KMS-11 (cell line): ENCODE results near the gene STX8.

Experiments
- H2AFZ ChIP-seq: fragments of 200-600 bp; sonication (generic); 2 replicates; pipeline ENCODE4 v1.6.1; 2016; ENCODE audit warnings: antibody characterized with exemption, mixed run types, low read depth
- H3K27ac ChIP-seq: fragments of 200-600 bp; sonication (generic); 2 replicates; pipeline ENCODE4 v1.6.1; 2016; ENCODE audit warnings: mild to moderate bottlenecking, mixed run types
- H3K27me3 ChIP-seq: fragments of 200-600 bp; sonication (generic); 2 replicates; pipeline ENCODE4 v1.6.1; 2017; ENCODE audit warnings: mild to moderate bottlenecking, low read depth, mixed run types, moderate library complexity; ENCODE audit not compliant: insufficient read depth
- H3K36me3 ChIP-seq: fragments of 200-600 bp; sonication (generic); 2 replicates; pipeline ENCODE4 v1.6.1; 2017; ENCODE audit warnings: mild to moderate bottlenecking, mixed run types; ENCODE audit not compliant: insufficient read depth
- H3K4me1 ChIP-seq: fragments of 200-600 bp; sonication (generic); 2 replicates; pipeline ENCODE4 v1.6.1; 2016; ENCODE audit warnings: mild to moderate bottlenecking, low read depth, mixed run types; ENCODE audit not compliant: poor library complexity, severe bottlenecking
- H3K4me2 ChIP-seq: fragments of 200-600 bp; sonication (generic); 2 replicates; pipeline ENCODE4 v1.7.0; 2016; ENCODE audit warnings: mild to moderate bottlenecking, mixed run types
- H3K4me3 ChIP-seq: fragments of 200-600 bp; sonication (generic); IDR thresholded peaks from 2 replicates; pipeline ENCODE4 v1.6.1; 2017; ENCODE audit warnings: low read depth, low read length, mixed read lengths; ENCODE audit not compliant: insufficient read depth
- H3K79me2 ChIP-seq: fragments of 200-600 bp; sonication (generic); 2 replicates; pipeline ENCODE4 v1.6.1; 2016; ENCODE audit warnings: low read depth, mixed run types; ENCODE audit not compliant: insufficient read depth
- H3K9ac ChIP-seq: fragments of 200-600 bp; sonication (generic); 2 replicates; pipeline ENCODE4 v1.6.1; 2016; ENCODE audit warnings: mild to moderate bottlenecking, mixed run types
- H4K20me1 ChIP-seq: fragments of 200-600 bp; sonication (generic); 2 replicates; pipeline ENCODE4 v1.6.1; 2016; ENCODE audit warnings: mild to moderate bottlenecking, mixed run types; ENCODE audit not compliant: insufficient read depth
- TF ChIP-seq, protein P1 (sequence below): fragments of 200-600 bp; sonication (generic); conservative IDR thresholded peaks from 2 replicates; pipeline ENCODE4 v1.6.1; 2017; ENCODE audit warnings: low read depth, mild to moderate bottlenecking, antibody characterized with exemption, low read length, moderate library complexity, mixed read lengths

STX8 gene

DNA sequence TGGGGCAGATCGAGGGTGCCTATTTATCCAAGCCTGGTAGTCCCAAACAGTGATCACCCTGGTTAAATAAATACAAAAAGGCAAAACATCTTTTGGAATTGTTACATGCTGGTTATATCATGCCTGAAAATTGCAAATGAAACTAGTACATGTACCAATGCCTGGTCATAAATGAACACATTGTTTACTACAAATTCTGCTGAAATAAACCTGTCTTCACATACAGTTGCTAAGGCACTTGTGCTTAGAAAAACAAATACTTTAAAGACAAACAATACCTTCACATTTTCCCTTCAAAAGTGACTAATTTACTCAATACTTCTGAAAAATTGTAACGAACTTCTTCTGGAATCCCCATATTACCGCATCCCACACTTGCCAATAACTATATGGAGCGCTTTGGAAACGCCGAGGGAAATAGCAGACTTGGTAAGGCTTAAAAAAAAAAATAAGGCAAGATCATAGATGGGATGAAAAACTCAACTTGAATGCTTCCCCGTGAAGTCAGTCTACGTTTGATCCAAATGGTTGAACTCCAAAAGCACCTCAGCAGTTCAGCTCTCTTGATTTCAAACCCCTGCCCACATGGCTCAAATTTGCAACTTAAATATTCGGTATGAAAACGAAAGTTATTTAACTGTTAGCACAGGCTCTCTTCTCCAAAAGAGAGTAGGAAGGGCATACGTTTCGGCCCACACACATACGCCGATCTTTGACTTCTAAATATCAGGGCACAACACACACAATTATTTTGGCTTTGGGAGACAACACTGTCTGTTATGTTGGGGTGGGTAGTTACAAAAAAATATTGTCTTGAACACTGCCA lies 289.8 kb downstream of the STX8 start:
- H3K4me1 ChIP-seq = no peaks in the 10 kb centered on the region

DNA sequence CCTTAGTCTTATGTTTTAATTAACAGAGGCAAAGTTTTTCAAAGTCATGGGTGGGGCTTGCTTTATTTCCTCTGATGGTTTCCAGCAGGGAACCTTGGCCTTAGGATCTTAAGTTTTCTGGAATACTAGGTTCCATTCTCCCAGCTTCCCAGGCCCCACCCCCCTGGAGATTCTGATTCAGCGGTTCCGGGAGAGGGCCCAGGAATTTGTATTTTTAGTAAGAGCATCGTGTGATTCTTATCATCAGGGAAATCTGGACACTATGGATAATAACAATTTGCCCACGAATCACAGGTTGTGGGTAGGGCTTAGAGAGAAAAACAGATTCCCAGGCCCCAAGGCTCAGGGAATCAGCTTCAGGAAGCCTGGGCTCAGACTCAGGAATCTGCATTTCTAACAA lies 290.7 kb downstream of the STX8 start:
- TF ChIP-seq, protein P1, sequence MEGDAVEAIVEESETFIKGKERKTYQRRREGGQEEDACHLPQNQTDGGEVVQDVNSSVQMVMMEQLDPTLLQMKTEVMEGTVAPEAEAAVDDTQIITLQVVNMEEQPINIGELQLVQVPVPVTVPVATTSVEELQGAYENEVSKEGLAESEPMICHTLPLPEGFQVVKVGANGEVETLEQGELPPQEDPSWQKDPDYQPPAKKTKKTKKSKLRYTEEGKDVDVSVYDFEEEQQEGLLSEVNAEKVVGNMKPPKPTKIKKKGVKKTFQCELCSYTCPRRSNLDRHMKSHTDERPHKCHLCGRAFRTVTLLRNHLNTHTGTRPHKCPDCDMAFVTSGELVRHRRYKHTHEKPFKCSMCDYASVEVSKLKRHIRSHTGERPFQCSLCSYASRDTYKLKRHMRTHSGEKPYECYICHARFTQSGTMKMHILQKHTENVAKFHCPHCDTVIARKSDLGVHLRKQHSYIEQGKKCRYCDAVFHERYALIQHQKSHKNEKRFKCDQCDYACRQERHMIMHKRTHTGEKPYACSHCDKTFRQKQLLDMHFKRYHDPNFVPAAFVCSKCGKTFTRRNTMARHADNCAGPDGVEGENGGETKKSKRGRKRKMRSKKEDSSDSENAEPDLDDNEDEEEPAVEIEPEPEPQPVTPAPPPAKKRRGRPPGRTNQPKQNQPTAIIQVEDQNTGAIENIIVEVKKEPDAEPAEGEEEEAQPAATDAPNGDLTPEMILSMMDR = no peak
- H3K4me2 ChIP-seq = no peak overlapping the region
- no peaks in the 10 kb centered on the region for H3K4me1 ChIP-seq
- no peaks in the 10 kb centered on the region for H3K36me3 ChIP-seq
- no peaks in the 10 kb centered on the region for H4K20me1 ChIP-seq
- no peaks in the 10 kb centered on the region for H3K27me3 ChIP-seq
- H3K4me3 ChIP-seq = no peak overlapping the region
- no peak overlapping the region for H3K9ac ChIP-seq
- H3K27ac ChIP-seq = no peak overlapping the region
- no peak overlapping the region for H2AFZ ChIP-seq
- no peaks in the 10 kb centered on the region for H3K79me2 ChIP-seq

More for the DNA sequence above, 289.8 kb downstream of the STX8 start:
- no peak overlapping the region for H3K9ac ChIP-seq
- no peak overlapping the region for H3K4me3 ChIP-seq
- no peak overlapping the region for H3K4me2 ChIP-seq
- no peaks in the 10 kb centered on the region for H4K20me1 ChIP-seq
- H3K79me2 ChIP-seq = no peaks in the 10 kb centered on the region
- H2AFZ ChIP-seq = no peak overlapping the region
- no peak overlapping the region for H3K27ac ChIP-seq
- H3K27me3 ChIP-seq = no peaks in the 10 kb centered on the region
- TF ChIP-seq, protein P1 = no peak
- H3K36me3 ChIP-seq = no peaks in the 10 kb centered on the region

DNA sequence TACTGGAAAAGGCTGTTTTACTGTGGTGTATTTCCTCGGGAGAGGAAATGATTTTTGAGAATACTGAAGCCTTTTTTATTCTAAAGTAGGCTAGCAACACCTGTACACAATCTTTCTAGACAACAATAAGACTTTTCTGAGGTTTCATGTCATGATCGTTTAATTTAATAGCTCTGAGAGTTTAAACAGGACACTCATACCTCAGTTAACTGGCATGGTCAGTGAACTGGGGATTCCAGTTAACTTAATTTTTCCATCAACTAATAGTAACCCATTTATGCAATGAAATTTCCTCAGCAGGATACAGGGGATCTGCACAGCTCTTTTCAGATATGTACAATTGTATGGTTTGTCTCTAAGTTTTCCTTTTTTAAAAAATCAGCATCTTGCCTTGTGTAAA lies 291.7 kb downstream of the STX8 start:
- H2AFZ ChIP-seq = no peak overlapping the region
- H4K20me1 ChIP-seq = no peaks in the 10 kb centered on the region
- TF ChIP-seq, protein P1 = no peak
- H3K4me2 ChIP-seq = no peak overlapping the region
- H3K4me1 ChIP-seq = no peaks in the 10 kb centered on the region
- H3K4me3 ChIP-seq = no peak overlapping the region
- H3K27me3 ChIP-seq = no peaks in the 10 kb centered on the region
- H3K27ac ChIP-seq = no peak overlapping the region
- no peak overlapping the region for H3K9ac ChIP-seq
- H3K79me2 ChIP-seq = no peaks in the 10 kb centered on the region
- H3K36me3 ChIP-seq = no peaks in the 10 kb centered on the region

DNA sequence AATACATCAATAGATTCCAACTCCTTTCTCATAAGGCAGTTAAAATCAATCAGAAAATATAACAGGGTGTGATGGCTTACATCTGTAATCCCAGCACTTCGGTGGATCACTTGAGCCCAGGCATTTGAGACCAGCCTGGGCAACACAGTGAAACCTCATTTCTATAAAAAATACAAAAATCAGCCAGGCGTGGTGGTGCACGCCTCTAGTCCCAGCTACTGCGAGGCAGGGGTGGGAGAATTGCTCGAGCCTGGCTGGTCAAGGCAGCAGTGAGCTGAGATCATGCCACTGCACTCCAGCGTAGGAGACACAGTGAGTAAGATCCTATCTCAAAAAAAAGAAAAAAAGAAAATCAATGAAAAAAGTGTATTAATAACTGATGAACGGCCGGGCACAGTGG lies 295.7 kb downstream of the STX8 start:
- Histone ChIP-seq H3K27me3 (no peaks in the 10 kb centered on the region), H3K4me1 (no peaks in the 10 kb centered on the region), H2AFZ (no peak overlapping the region), H3K4me2 (no peak overlapping the region), H3K27ac (no peak overlapping the region), H3K4me3 (no peak overlapping the region), H3K36me3 (no peaks in the 10 kb centered on the region), H3K9ac (no peak overlapping the region), H3K79me2 (no peaks in the 10 kb centered on the region), H4K20me1 (no peaks in the 10 kb centered on the region)
- TF ChIP-seq, protein P1 = no peak
